GM12878 (cell line): ENCODE measurements around the gene CCDC80. TPM values are rescaled to one million over a fixed set of nuclear protein-coding genes. Genes with fewer than 3 reads are reported as not detected.

Experiments
- ATAC-seq: fragments of 200-7000 bp; cut with Tn5 transposase; 3 replicates; pipeline ENCODE4 v1.9.1; 2020; ENCODE audit warnings: mild to moderate bottlenecking, moderate library complexity
- BruUV-seq: library from RNA; stranded (reverse); fragments of 400-500 nt; replicated peaks from 2 replicates; lab custom pipeline; 2021; lab: Mats Ljungman, UMichigan
- CTCF ChIA-PET: fragments of 300-600 bp; sonication (Branson Sonifier 250); formaldehyde crosslinking; extraction: SDS; loops from one replicate; lab custom pipeline; 2021; ENCODE audit warnings: inconsistent platforms; lab: Yijun Ruan, JAX
- POLR2A ChIA-PET: fragments of 350-600 bp; formaldehyde crosslinking; extraction: SDS; loops from one replicate; lab custom pipeline; 2021; ENCODE audit warnings: inconsistent platforms; lab: Charles Lee
- RAD21 ChIA-PET: fragments of 300-600 bp; sonication (Branson Sonifier 250); formaldehyde crosslinking; loops from one replicate; lab custom pipeline; 2023; ENCODE audit warnings: antibody characterized with exemption; ENCODE audit not compliant: unreplicated experiment; lab: Charles Lee
- SMC1A ChIA-PET: fragments of 300-600 bp; sonication (Branson Sonifier 250); formaldehyde crosslinking; loops from one replicate; lab custom pipeline; 2023; ENCODE audit not compliant: unreplicated experiment, uncharacterized antibody; lab: Charles Lee
- DNase-seq: peaks from one replicate; pipeline ENCODE4 v3.0.0-alpha.2; 2011; ENCODE audit warnings: low read depth, low spot score
- FAIRE-seq: peaks from 3 replicates; lab custom pipeline; 2011; peaks lifted over from hg19 to GRCh38; lab: Jason Lieb, UNC
- H2AFZ ChIP-seq: 2 replicates; pipeline ENCODE4 v1.6.0; 2011; ENCODE audit warnings: low read depth, low read length, control low read depth; ENCODE audit not compliant: control insufficient read depth
- H3K27ac ChIP-seq: 2 replicates; pipeline ENCODE4 v1.5.1; 2011; ENCODE audit warnings: control low read depth; ENCODE audit not compliant: control insufficient read depth, insufficient read depth
- H3K27me3 ChIP-seq, 2 experiments: replicated peaks in 1 of 2; 2 replicates each; pipeline versions ENCODE4 v1.6.0 to v1.6.1; 2011; ENCODE audit warnings: low read length in 1 of 2; ENCODE audit not compliant: control insufficient read depth in 2 of 2, insufficient read depth in 2 of 2
- H3K36me3 ChIP-seq, 2 experiments: 2 replicates each; pipeline ENCODE4 v1.5.1; 2011; ENCODE audit warnings: low read length in 1 of 2; ENCODE audit not compliant: control insufficient read depth in 2 of 2, insufficient read depth in 2 of 2
- H3K4me1 ChIP-seq: 2 replicates; pipeline ENCODE4 v1.6.1; 2011; ENCODE audit warnings: mild to moderate bottlenecking, low read length, moderate library complexity, mixed read lengths; ENCODE audit not compliant: control insufficient read depth, insufficient read depth
- H3K4me2 ChIP-seq: 2 replicates; pipeline ENCODE4 v1.6.0; 2011; ENCODE audit warnings: control low read depth; ENCODE audit not compliant: control insufficient read depth, insufficient read depth
- H3K4me3 ChIP-seq: fragments of 200-600 bp; sonication (generic); 2 replicates; pipeline ENCODE4 v1.5.1; 2016
- H3K79me2 ChIP-seq: 2 replicates; pipeline ENCODE4 v1.6.0; 2011; ENCODE audit warnings: low read length; ENCODE audit not compliant: control insufficient read depth, insufficient read depth
- H3K9ac ChIP-seq: 2 replicates; pipeline ENCODE4 v1.8.0; 2011; ENCODE audit warnings: low read length, control low read depth, mixed read lengths; ENCODE audit not compliant: control insufficient read depth, insufficient read depth
- H3K9me3 ChIP-seq: replicated peaks from 3 replicates; pipeline ENCODE4 v1.5.1; 2011; ENCODE audit warnings: mild to moderate bottlenecking, low read length; ENCODE audit not compliant: control insufficient read depth, insufficient read depth
- H4K20me1 ChIP-seq: 2 replicates; pipeline ENCODE4 v1.6.0; 2011; ENCODE audit not compliant: control insufficient read depth, insufficient read depth
- BCL11A ChIP-seq: IDR thresholded peaks from 2 replicates; pipeline ENCODE4 v1.6.1; 2011; ENCODE audit warnings: low read depth, low read length
- CHD4 ChIP-seq: fragments of 200-600 bp; sonication (generic); IDR thresholded peaks from 2 replicates; pipeline ENCODE4 v1.6.1; 2016; ENCODE audit warnings: mild to moderate bottlenecking
- E2F8 ChIP-seq: fragments of 450-650 bp; IDR thresholded peaks from 2 replicates; pipeline ENCODE4 v1.6.1; 2018; ENCODE audit warnings: mild to moderate bottlenecking, low read depth, moderate library complexity; ENCODE audit not compliant: partially characterized antibody
- LARP7 ChIP-seq: fragments of 450-650 bp; IDR thresholded peaks from 2 replicates; pipeline ENCODE4 v1.6.1; 2017; ENCODE audit warnings: mild to moderate bottlenecking
- NR2F1 ChIP-seq: fragments of 450-650 bp; conservative IDR thresholded peaks from 2 replicates; pipeline ENCODE4 v1.6.1; 2017; ENCODE audit warnings: mild to moderate bottlenecking
- POU2F2 ChIP-seq: IDR thresholded peaks from 3 replicates; pipeline ENCODE4 v1.6.1; 2011; ENCODE audit warnings: low read depth, mild to moderate bottlenecking, low read length, borderline replicate concordance
- SIX5 ChIP-seq: IDR thresholded peaks from 2 replicates; pipeline ENCODE4 v1.6.1; 2011; ENCODE audit warnings: mild to moderate bottlenecking, low read depth, low read length, moderate library complexity; ENCODE audit not compliant: severe bottlenecking
- SMAD5 ChIP-seq: IDR thresholded peaks from 2 replicates; pipeline ENCODE4 v1.6.1; 2016; ENCODE audit warnings: antibody characterized with exemption, low read depth
- ZBTB33 ChIP-seq: fragments of 450-650 bp; IDR thresholded peaks from 2 replicates; pipeline ENCODE4 v1.6.1; 2017; ENCODE audit warnings: mild to moderate bottlenecking
- ZNF622 ChIP-seq: fragments of 450-650 bp; IDR thresholded peaks from 2 replicates; pipeline ENCODE4 v1.6.1; 2017; ENCODE audit warnings: mild to moderate bottlenecking, inconsistent platforms
- ZSCAN29 ChIP-seq: fragments of 450-650 bp; IDR thresholded peaks from 2 replicates; pipeline ENCODE4 v1.6.1; 2017; ENCODE audit warnings: mild to moderate bottlenecking, moderate library complexity
- WGBS: methylation state at CpG from one replicate; pipeline ENCODE4 v1.1.6; 2016; ENCODE audit warnings: low lambda C conversion rate; ENCODE audit not compliant: insufficient replicate concordance, insufficient coverage; ENCODE audit errors: missing lambda C conversion rate; 5-methylcytosine and 5-hydroxymethylcytosine counted together
- in situ Hi-C: fragments of 300-500 bp; cut with MboI; formaldehyde crosslinking; loops from 9 replicates; pipeline ENCODE4 v1.14.3; 2018; ENCODE audit warnings: mixed read lengths
- intact Hi-C: fragments of 100-400 bp; cut with micrococcal nuclease; formaldehyde crosslinking; loops from one replicate; pipeline ENCODE4 v1.14.2; 2022; ENCODE audit not compliant: unreplicated experiment
- polyA plus RNA-seq, 11 experiments: library from polyadenylated mRNA; depleted of rRNA in 4 of 11; unstranded in 6 of 11; stranded (reverse) in 5 of 11; fragments of >200 nt; fragmentation: Nextera tagmentation in 4 of 11; fragmentation: Illumina TruSeq in 1 of 11; extraction: Ambion mirVana in 4 of 11; extraction: Trizol in 1 of 11; gene quantifications; 1 replicate in 1 of 11; 2 replicates in 10 of 11; pipeline versions ENCODE4 v1.2.1 to v1.2.3, GENCODE V29; 2011 to 2016; ENCODE audit warnings: inconsistent platforms in 2 of 11, missing spikeins in 2 of 11, low read depth in 1 of 11
- total RNA-seq, 4 experiments: library from RNA; depleted of rRNA in 3 of 4; stranded (reverse); fragments of >200 nt in 3 of 4; fragmentation: Illumina TruSeq in 1 of 4; extraction: Trizol in 1 of 4; gene quantifications; 2 replicates each; pipeline versions ENCODE4 v1.2.1 to v1.2.3, GENCODE V29; 2013 to 2021
- TF ChIP-seq, protein P1 (sequence below): fragments of 450-650 bp; IDR thresholded peaks from 2 replicates; pipeline ENCODE4 v1.6.1; 2017; ENCODE audit warnings: mild to moderate bottlenecking, low read depth, inconsistent platforms; ENCODE audit not compliant: poor library complexity, severe bottlenecking
- TF ChIP-seq, protein P2 (sequence below): IDR thresholded peaks from 2 replicates; pipeline ENCODE4 v1.6.1; 2011; ENCODE audit warnings: mild to moderate bottlenecking, low read depth, low read length, moderate library complexity; ENCODE audit not compliant: insufficient replicate concordance
- TF ChIP-seq, protein P3 (sequence below): IDR thresholded peaks from 2 replicates; pipeline ENCODE4 v1.6.1; 2011; ENCODE audit warnings: low read depth, mild to moderate bottlenecking, low read length, moderate library complexity, borderline replicate concordance; ENCODE audit errors: extremely low read depth

The CCDC80 gene
- total and polyA plus RNA-seq, 10 of the 15 experiments (the other 5 are each of a cell fraction or from before 2014, with no cell fraction given): 0.01 to 0.59 (median 0.21) TPM; not detected in 5

- Histone ChIP-seq H3K27ac (no peak overlapping the region), H3K9me3 (no peaks in the 10 kb centered on the region), H3K4me1 (no peaks in the 10 kb centered on the region), H3K36me3 (no peaks in the 10 kb centered on the region), H3K4me2 (no peak overlapping the region), H3K4me3 (no peak overlapping the region), H3K79me2 (no peaks in the 10 kb centered on the region), H4K20me1 (no peaks in the 10 kb centered on the region), H3K27me3 (peaks cover 5 to 6% of the 10 kb centered on the region in 2 experiments; a peak in 3 of 4 replicates), H2AFZ (no peak overlapping the region), H3K9ac (no peak overlapping the region)
- no peak for FAIRE-seq
- ChIA-PET CTCF (interaction anchor here (0.6 to 1.1 kb wide), 2 partner anchors 20 to 75 kb away, joined by 3 read pairs; no protein-coding TSS in a partner anchor), RAD21 (no interaction called here), POLR2A (no interaction called here), SMC1A (no interaction called here)
- in situ Hi-C loops: no loop called here
- DNase-seq: no peak
- intact Hi-C loops: no loop called here
- no peak for ATAC-seq
- no TSS peak for BruUV-seq
- WGBS: 8% methylated on average over 5 of the region's 5 CpGs
- TF ChIP-seq ZBTB33 (no peak), LARP7 (no peak), CHD4 (no peak), SIX5 (no peak), POU2F2 (no peak), SMAD5 (no peak), NR2F1 (no peak), BCL11A (no peak), ZSCAN29 (no peak), ZNF622 (no peak), E2F8 (no peak)
- TF ChIP-seq, protein P1, sequence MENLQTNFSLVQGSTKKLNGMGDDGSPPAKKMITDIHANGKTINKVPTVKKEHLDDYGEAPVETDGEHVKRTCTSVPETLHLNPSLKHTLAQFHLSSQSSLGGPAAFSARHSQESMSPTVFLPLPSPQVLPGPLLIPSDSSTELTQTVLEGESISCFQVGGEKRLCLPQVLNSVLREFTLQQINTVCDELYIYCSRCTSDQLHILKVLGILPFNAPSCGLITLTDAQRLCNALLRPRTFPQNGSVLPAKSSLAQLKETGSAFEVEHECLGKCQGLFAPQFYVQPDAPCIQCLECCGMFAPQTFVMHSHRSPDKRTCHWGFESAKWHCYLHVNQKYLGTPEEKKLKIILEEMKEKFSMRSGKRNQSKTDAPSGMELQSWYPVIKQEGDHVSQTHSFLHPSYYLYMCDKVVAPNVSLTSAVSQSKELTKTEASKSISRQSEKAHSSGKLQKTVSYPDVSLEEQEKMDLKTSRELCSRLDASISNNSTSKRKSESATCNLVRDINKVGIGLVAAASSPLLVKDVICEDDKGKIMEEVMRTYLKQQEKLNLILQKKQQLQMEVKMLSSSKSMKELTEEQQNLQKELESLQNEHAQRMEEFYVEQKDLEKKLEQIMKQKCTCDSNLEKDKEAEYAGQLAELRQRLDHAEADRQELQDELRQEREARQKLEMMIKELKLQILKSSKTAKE: no peak
- TF ChIP-seq, protein P2, sequence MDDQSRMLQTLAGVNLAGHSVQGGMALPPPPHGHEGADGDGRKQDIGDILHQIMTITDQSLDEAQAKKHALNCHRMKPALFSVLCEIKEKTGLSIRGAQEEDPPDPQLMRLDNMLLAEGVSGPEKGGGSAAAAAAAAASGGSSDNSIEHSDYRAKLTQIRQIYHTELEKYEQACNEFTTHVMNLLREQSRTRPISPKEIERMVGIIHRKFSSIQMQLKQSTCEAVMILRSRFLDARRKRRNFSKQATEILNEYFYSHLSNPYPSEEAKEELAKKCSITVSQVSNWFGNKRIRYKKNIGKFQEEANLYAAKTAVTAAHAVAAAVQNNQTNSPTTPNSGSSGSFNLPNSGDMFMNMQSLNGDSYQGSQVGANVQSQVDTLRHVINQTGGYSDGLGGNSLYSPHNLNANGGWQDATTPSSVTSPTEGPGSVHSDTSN: no peak
- TF ChIP-seq, protein P3, sequence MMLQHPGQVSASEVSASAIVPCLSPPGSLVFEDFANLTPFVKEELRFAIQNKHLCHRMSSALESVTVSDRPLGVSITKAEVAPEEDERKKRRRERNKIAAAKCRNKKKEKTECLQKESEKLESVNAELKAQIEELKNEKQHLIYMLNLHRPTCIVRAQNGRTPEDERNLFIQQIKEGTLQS: no peak
Measured at GRCh38 chr3:112685956-112686799, 45.2 kb upstream of the CCDC80 start.
